T-cell (primary cell): ENCODE measurements around the gene CLEC16A. TPM values are rescaled to one million over a fixed set of nuclear protein-coding genes. Genes with fewer than 3 reads are reported as not detected.

Source experiments
- ATAC-seq, 4 experiments: fragments of 200-7000 bp in 3 of 4; fragments of 150-1000 bp in 1 of 4; cut with Tn5 transposase; replicated peaks in 1 of 4; 1 replicate in 3 of 4; 2 replicates in 1 of 4; pipeline ENCODE4 v1.10.0; 2021; ENCODE audit warnings: moderate library complexity in 3 of 4, mild to moderate bottlenecking in 2 of 4, moderate number of reproducible peaks in 1 of 4
- CTCF ChIA-PET, 2 donors: fragments of 300-600 bp; sonication (Branson Sonifier 250); formaldehyde crosslinking; loops; one replicate each; lab custom pipeline; 2022; ENCODE audit warnings: antibody characterized with exemption in 2 of 2; lab: Charles Lee
- POLR2A ChIA-PET, 2 donors: fragments of 300-600 bp; sonication (Branson Sonifier 250); formaldehyde crosslinking; loops; one replicate each; lab custom pipeline; 2022; ENCODE audit warnings: antibody characterized with exemption in 2 of 2; lab: Charles Lee
- DNase-seq, 35 experiments: peaks; one replicate each; pipeline versions ENCODE4 v3.0.0 to v3.0.0-alpha.2; 2013 to 2023
- H3K27ac ChIP-seq: one replicate; pipeline ENCODE4 v1.5.1; 2013; ENCODE audit warnings: low read length
- H3K27me3 ChIP-seq, 2 experiments: replicated peaks in 1 of 2; 1 replicate in 1 of 2; 2 replicates in 1 of 2; pipeline versions ENCODE4 v1.6.1 to v1.7.0; 2013; ENCODE audit warnings: low read length in 1 of 2, mixed read lengths in 1 of 2; ENCODE audit not compliant: control insufficient read depth in 2 of 2, insufficient read depth in 2 of 2; ENCODE audit errors: extremely low read depth in 1 of 2
- H3K36me3 ChIP-seq, 2 donors: 1 replicate in 1 of 2; 2 replicates in 1 of 2; pipeline versions ENCODE4 v1.6.1 to v1.7.0; 2013; ENCODE audit warnings: low read length in 1 of 2; ENCODE audit not compliant: control insufficient read depth in 2 of 2, insufficient read depth in 1 of 2; ENCODE audit errors: extremely low read depth in 1 of 2
- H3K4me1 ChIP-seq, 2 experiments: 1 replicate in 1 of 2; 2 replicates in 1 of 2; pipeline versions ENCODE4 v1.6.1 to v1.7.0; 2013; ENCODE audit warnings: low read length in 2 of 2, mixed read lengths in 1 of 2; ENCODE audit not compliant: insufficient read depth in 2 of 2, control insufficient read depth in 1 of 2; ENCODE audit errors: extremely low read depth in 1 of 2
- H3K4me3 ChIP-seq, 2 donors: 1 replicate in 1 of 2; 2 replicates in 1 of 2; pipeline versions ENCODE4 v1.5.1 to v1.7.0; 2013; ENCODE audit warnings: mild to moderate bottlenecking in 2 of 2, low read length in 1 of 2, moderate library complexity in 1 of 2; ENCODE audit not compliant: control insufficient read depth in 1 of 2; ENCODE audit errors: extremely low read depth in 1 of 2
- H3K9me3 ChIP-seq: 2 replicates; pipeline ENCODE4 v1.7.0; 2013
- H3K27ac Mint-ChIP-seq, 2 donors: one replicate each; pipeline ENCODE4 v1.8.0; 2020 to 2021; ENCODE audit warnings: mild to moderate bottlenecking in 2 of 2, mixed read lengths in 2 of 2
- H3K27me3 Mint-ChIP-seq, 2 donors: one replicate each; pipeline ENCODE4 v1.8.0; 2021 to 2022; ENCODE audit warnings: mixed read lengths in 2 of 2
- H3K36me3 Mint-ChIP-seq: one replicate; pipeline ENCODE4 v1.8.0; 2021; ENCODE audit warnings: mixed read lengths
- H3K4me1 Mint-ChIP-seq, 3 donors: one replicate each; pipeline ENCODE4 v1.8.0; 2020 to 2022; ENCODE audit warnings: mixed read lengths in 3 of 3, mild to moderate bottlenecking in 1 of 3
- H3K4me3 Mint-ChIP-seq, 3 donors: one replicate each; pipeline ENCODE4 v1.8.0; 2020 to 2022; ENCODE audit warnings: mild to moderate bottlenecking in 3 of 3, mixed read lengths in 3 of 3, moderate library complexity in 3 of 3
- H3K9me3 Mint-ChIP-seq, 3 donors: one replicate each; pipeline ENCODE4 v1.8.0; 2020 to 2022; ENCODE audit warnings: mixed read lengths in 3 of 3
- WGBS: methylation state at CpG from one replicate; pipeline ENCODE4 v1.1.5; 2013; ENCODE audit warnings: missing lambda C conversion rate; ENCODE audit not compliant: insufficient coverage; 5-methylcytosine and 5-hydroxymethylcytosine counted together
- total RNA-seq, 35 experiments: library from RNA in 6 of 35; stranded (reverse) in 6 of 35; fragments of 120-200 nt in 1 of 35; gene quantifications; one replicate each; pipeline versions ENCODE4 v1.2.1 to v1.2.4 and lab custom pipeline; 2013 to 2026

Gene CLEC16A
- total RNA-seq, 5 donors from 2014 or later (not counting 1 experiment from before 2014, with no cell fraction given), result 27.4 to 34.6 (median 28.7) TPM

DNA sequence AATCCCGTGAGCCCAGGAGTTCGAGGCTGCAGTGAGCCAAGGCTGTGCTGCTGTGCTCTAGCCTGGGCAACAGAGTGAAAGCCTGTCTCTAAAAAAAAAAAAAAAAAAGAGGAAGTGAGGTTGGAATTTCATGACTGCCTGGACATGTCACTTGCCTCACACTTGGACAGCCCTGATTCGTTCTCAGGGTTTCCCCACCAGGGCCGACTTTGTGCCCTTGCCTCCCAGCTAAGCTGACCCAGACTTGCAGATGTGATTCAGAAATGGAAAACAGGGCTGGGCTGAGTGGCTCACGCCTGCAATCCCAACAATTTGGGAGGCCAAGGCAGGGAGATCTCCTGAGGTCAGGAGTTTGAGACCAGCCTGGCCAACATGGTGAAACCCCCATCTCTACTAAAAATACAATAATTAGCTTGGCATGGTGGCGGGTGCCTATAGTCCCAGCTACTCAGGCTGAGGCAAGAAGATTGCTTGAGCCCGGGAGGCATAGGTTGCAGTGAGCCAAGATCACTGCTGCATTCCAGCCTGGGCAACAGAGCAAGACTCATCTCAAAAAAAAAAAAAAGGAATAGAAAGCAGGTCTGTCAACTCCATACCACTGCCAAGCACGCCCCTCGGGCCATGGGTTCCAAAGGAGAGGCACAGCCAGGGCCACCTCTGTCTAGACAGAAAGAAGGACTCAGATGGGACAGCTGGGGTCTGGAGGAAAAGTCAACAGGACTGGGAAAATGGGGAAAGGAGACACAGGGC is 264.7 kb downstream of the CLEC16A start:
- peaks cover 11 to 19% (median 16%) of the 10 kb centered on the region in 3 donors for H3K4me1 Mint-ChIP-seq
- H3K4me3 Mint-ChIP-seq, result no peak overlapping the region
- H3K27me3 Mint-ChIP-seq, result no peaks in the 10 kb centered on the region
- POLR2A ChIA-PET, result interaction anchor here in 1 of 2 donors (1.0 kb wide), 1 partner anchor 43 kb away, joined by 3 read pairs; no protein-coding TSS in a partner anchor
- Histone ChIP-seq H3K27me3 (peaks cover 0 to 21% of the 10 kb centered on the region in 2 experiments), H3K4me1 (peaks cover 0 to 13% of the 10 kb centered on the region in 2 experiments), H3K4me3 (no peak overlapping the region), H3K9me3 (no peaks in the 10 kb centered on the region), H3K36me3 (no peaks in the 10 kb centered on the region), H3K27ac (no peak overlapping the region)
- 90% methylated on average over 6 of the region's 9 CpGs for WGBS
- no peaks in the 10 kb centered on the region for H3K9me3 Mint-ChIP-seq
- ATAC-seq (no peak), DNase-seq (no peak)
- H3K36me3 Mint-ChIP-seq, result no peaks in the 10 kb centered on the region
- H3K27ac Mint-ChIP-seq, result no peak overlapping the region
- CTCF ChIA-PET, result interaction anchor here in 1 of 2 donors (0.6 kb wide), 1 partner anchor 158 kb away, joined by 8 read pairs; no protein-coding TSS in a partner anchor

DNA sequence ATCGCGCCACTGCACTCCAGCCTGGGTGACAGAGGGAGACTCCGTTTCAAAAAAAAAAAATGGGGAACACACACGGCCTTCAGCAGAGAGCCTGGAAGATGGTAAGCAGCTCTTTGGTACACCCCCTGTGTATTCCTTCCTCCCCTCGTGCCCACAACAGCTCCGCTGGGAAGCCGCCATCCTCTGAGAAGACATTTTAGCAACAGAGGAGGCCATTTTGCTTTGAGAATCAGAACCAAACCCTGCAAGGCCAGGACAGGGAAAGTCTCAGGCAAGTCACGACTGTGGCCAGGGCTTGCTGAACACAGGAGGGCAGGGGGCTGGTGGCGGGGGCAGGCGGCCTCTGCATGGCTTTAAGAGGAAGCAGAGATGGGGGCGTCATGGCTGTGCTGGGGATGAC is 265.9 kb downstream of the CLEC16A start:
- H3K4me3 ChIP-seq, result no peak overlapping the region
- no peak overlapping the region for H3K4me3 Mint-ChIP-seq
- H3K27me3 ChIP-seq, result peaks cover 0 to 21% of the 10 kb centered on the region in 2 experiments
- H3K4me1 Mint-ChIP-seq, result peaks cover 11 to 16% (median 14%) of the 10 kb centered on the region in 3 donors
- ATAC-seq, result no peak
- no peaks in the 10 kb centered on the region for H3K9me3 Mint-ChIP-seq
- H3K4me1 ChIP-seq, result peaks cover 0 to 13% of the 10 kb centered on the region in 2 experiments
- ChIA-PET POLR2A (interaction anchor here in 1 of 2 donors (1.0 kb wide), 1 partner anchor 42 kb away, joined by 3 read pairs; no protein-coding TSS in a partner anchor), CTCF (no interaction called here)
- H3K9me3 ChIP-seq, result no peaks in the 10 kb centered on the region
- no peak overlapping the region for H3K27ac ChIP-seq
- DNase-seq, result no peak
- H3K36me3 ChIP-seq, result no peaks in the 10 kb centered on the region
- WGBS, result 89% methylated on average over 6 of the region's 11 CpGs
- H3K27me3 Mint-ChIP-seq, result no peaks in the 10 kb centered on the region
- H3K27ac Mint-ChIP-seq, result no peak overlapping the region
- H3K36me3 Mint-ChIP-seq, result no peaks in the 10 kb centered on the region

DNA sequence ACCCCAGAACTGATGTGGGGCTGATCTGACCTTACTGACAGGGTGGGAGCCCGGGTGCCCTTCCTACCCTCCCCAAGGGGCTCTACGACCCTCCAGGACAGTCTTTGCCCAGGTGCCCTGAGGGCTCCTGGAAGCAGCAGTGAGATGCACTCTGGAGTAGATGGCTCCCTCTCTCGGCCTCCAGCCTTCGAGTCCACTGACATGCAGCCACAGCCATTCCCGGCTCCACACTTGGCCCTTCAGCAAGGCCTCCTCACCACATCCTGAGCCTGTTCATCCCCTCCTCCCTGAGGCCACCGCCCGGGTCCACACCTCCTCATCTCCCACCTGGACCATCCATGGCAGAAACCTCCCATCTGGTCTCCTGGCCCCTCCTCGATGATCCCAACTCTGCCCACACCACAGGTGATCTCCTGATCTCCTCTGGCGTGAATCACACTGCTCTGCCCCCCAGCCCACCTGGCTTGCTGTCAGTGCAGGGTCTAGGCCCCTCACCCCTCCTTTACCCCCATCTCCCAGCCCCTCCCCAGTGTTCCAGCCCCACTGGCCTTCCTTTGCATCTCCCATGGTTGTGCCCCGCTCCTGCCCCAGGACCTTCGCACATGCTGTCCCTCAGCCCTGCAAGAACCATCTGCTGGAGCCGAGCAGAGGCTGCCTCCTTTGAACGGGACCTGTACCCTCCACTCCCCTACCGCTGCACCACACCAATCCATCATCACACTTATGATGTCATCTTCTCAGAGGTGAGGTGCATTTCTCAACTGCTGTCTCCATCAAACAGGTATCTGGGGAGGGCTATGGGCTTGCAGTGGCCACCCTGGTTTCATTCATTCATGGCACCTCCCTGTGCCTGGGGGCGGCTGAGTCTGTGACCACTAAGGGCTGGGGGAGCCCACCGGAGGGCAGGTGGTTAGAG is 267.0 kb downstream of the CLEC16A start:
- Mint-ChIP-seq H3K4me1 (peaks cover 8 to 12% (median 11%) of the 10 kb centered on the region in 3 donors), H3K27ac (no peak overlapping the region), H3K36me3 (peaks cover 7% of the 10 kb centered on the region), H3K9me3 (peaks cover 0 to 7% (median 3%) of the 10 kb centered on the region in 3 donors), H3K4me3 (no peak overlapping the region), H3K27me3 (no peaks in the 10 kb centered on the region)
- H3K27ac ChIP-seq, result no peak overlapping the region
- peaks cover 0 to 21% of the 10 kb centered on the region in 2 experiments for H3K27me3 ChIP-seq
- DNase-seq (no peak), ATAC-seq (no peak)
- 79% methylated on average over 13 of the region's 16 CpGs for WGBS
- CTCF ChIA-PET, result no interaction called here
- POLR2A ChIA-PET, result no interaction called here
- H3K9me3 ChIP-seq, result no peaks in the 10 kb centered on the region
- H3K36me3 ChIP-seq, result no peaks in the 10 kb centered on the region
- no peak overlapping the region for H3K4me3 ChIP-seq
- peaks cover 0 to 7% of the 10 kb centered on the region in 2 experiments for H3K4me1 ChIP-seq

DNA sequence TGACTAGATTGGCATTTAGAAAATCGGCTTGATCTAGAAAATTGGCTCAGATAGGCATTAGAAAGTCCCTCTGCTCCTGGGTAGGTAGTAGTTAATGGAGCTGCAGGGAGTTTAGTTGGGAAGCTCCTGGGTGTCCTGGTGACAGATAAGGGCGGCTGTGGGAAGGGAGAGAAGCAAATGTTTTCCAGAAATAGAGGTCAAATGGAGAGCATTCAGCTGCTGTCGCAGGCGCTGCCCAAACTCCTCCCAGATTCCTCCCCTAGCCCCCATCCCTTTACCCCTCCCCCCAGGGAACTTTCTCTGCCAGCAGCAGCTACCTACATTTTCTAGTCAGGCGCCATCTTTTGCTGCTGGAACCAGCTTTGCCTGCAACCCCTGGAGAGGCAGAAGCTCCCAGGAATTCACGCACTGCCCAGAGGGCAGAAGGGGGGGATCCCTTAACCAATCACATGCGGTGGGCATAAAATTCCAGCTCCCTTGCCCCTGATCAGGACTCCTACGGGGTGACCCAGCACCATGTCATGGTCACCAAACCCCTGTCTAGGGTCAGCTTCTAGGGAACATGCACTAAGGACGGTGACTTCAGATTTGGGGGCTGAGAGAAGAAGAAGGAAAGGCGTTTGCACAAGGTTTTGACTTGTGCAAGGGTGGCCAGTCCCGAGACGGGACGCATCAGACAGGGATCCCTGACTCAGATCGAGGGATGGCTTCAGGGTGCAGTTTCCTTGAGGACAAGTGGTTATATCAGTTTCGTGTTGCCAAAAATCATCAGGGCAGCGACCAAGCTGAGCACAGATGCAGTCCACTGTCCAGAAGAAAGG is 267.8 kb downstream of the CLEC16A start:
- DNase-seq (no peak), ATAC-seq (no peak)
- no peak overlapping the region for H3K4me3 ChIP-seq
- Mint-ChIP-seq H3K4me3 (no peak overlapping the region), H3K4me1 (peaks cover 0 to 3% (median 3%) of the 10 kb centered on the region in 3 donors), H3K27me3 (no peaks in the 10 kb centered on the region), H3K27ac (no peak overlapping the region), H3K9me3 (peaks cover 0 to 7% (median 3%) of the 10 kb centered on the region in 3 donors), H3K36me3 (peaks cover 8% of the 10 kb centered on the region)
- no peaks in the 10 kb centered on the region for H3K9me3 ChIP-seq
- H3K27me3 ChIP-seq, result peaks cover 0 to 21% of the 10 kb centered on the region in 2 experiments
- CTCF ChIA-PET, result interaction anchor here in 1 of 2 donors (0.6 kb wide), 1 partner anchor 878 kb away, joined by 4 read pairs; no protein-coding TSS in a partner anchor
- no peaks in the 10 kb centered on the region for H3K4me1 ChIP-seq
- H3K36me3 ChIP-seq, result no peaks in the 10 kb centered on the region
- POLR2A ChIA-PET, result no interaction called here
- 93% methylated on average over 10 of the region's 16 CpGs for WGBS
- H3K27ac ChIP-seq, result no peak overlapping the region

DNA sequence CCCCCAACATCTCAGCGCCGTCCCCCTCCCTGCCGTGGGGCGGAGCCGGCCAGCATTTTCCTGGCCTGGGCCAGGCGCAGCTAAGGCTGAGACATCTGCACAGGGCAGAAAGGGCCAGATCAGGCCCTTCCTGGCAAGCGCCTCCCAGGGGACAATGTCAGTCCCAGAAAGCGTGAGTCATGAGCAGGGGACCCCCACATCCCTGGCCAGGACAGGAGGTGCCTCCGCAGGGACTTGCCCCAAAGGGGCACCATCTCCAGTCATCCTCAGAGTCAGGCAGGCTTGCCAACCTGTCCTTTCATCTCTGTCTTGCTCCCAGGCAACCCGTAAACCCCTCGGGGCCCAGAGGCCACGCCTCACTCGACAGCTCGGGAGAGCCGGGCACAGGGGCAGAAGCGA is 268.4 kb downstream of the CLEC16A start:
- CTCF ChIA-PET, result interaction anchor here in 1 of 2 donors (0.6 kb wide), 1 partner anchor 877 kb away, joined by 4 read pairs; no protein-coding TSS in a partner anchor
- WGBS, result 92% methylated on average over 16 of the region's 16 CpGs

More for the DNA sequence above, 268.4 kb downstream of the CLEC16A start:
- H3K36me3 Mint-ChIP-seq, result peaks cover 11% of the 10 kb centered on the region
- POLR2A ChIA-PET, result no interaction called here
- Histone ChIP-seq H3K4me3 (no peak overlapping the region), H3K36me3 (no peaks in the 10 kb centered on the region), H3K4me1 (no peaks in the 10 kb centered on the region), H3K27ac (no peak overlapping the region), H3K27me3 (peaks cover 0 to 21% of the 10 kb centered on the region in 2 experiments), H3K9me3 (no peaks in the 10 kb centered on the region)
- ATAC-seq (no peak), DNase-seq (no peak)
- H3K4me1 Mint-ChIP-seq, result no peaks in the 10 kb centered on the region
- no peak overlapping the region for H3K4me3 Mint-ChIP-seq
- no peak overlapping the region for H3K27ac Mint-ChIP-seq
- peaks cover 0 to 11% (median 5%) of the 10 kb centered on the region in 3 donors for H3K9me3 Mint-ChIP-seq
- no peaks in the 10 kb centered on the region for H3K27me3 Mint-ChIP-seq
